NB4 (cell line): ENCODE data around the gene SERINC2.

Source experiments
- CTCF ChIP-seq: IDR thresholded peaks from one replicate; pipeline ENCODE4 v1.5.1; 2012; ENCODE audit warnings: low read depth, low read length
- MAX ChIP-seq: IDR thresholded peaks from 2 replicates; pipeline ENCODE4 v1.6.1; 2011; ENCODE audit warnings: low read depth, low read length

- no peak for TF ChIP-seq CTCF
- TF ChIP-seq MAX, result no peak
Measured at GRCh38 chr1:31424568-31424967, 11.6 kb downstream of the SERINC2 start.
